Vagina (tissue), 2 donors: ENCODE results near the gene CENPC. TPM values are rescaled to one million over a fixed set of nuclear protein-coding genes. Genes with fewer than 3 reads are reported as not detected.

Experiments
- DNase-seq, 2 donors: peaks; one replicate each; pipeline ENCODE4 v3.0.0-alpha.2; 2017; ENCODE audit errors: extremely low spot score in 2 of 2
- H3K27ac ChIP-seq: fragments of 200-600 bp; sonication (generic); one replicate; pipeline ENCODE4 v1.5.1; 2019
- H3K27me3 ChIP-seq: fragments of 200-600 bp; sonication (generic); one replicate; pipeline ENCODE4 v1.5.1; 2019
- H3K36me3 ChIP-seq, 2 donors: fragments of 200-600 bp; sonication (generic); one replicate each; pipeline ENCODE4 v1.5.1; 2017 to 2019
- H3K4me1 ChIP-seq: fragments of 200-600 bp; sonication (generic); one replicate; pipeline ENCODE4 v1.5.1; 2019
- H3K4me3 ChIP-seq, 2 donors: fragments of 200-600 bp; sonication (generic); 1 replicate in 1 of 2; 2 replicates in 1 of 2; pipeline ENCODE4 v1.5.1; 2016 to 2019
- H3K9me3 ChIP-seq: fragments of 200-600 bp; sonication (generic); one replicate; pipeline ENCODE4 v1.5.1; 2019
- CTCF ChIP-seq, 3 experiments: fragments of 450-650 bp in 2 of 3; fragments of 200-600 bp in 1 of 3; sonication (generic) in 1 of 3; IDR thresholded peaks; one replicate each; pipeline ENCODE4 v1.5.1; 2017 to 2019; ENCODE audit warnings: antibody characterized with exemption in 3 of 3, mild to moderate bottlenecking in 2 of 3, moderate library complexity in 2 of 3
- POLR2A ChIP-seq, 2 donors: fragments of 450-650 bp; IDR thresholded peaks; one replicate each; pipeline ENCODE4 v1.6.1; 2017; ENCODE audit warnings: antibody characterized with exemption in 2 of 2, mild to moderate bottlenecking in 2 of 2, moderate library complexity in 2 of 2
- POLR2AphosphoS5 ChIP-seq, 2 donors: sonication (generic); formaldehyde crosslinking; IDR thresholded peaks; one replicate each; pipeline ENCODE4 v1.9.0; 2017; ENCODE audit warnings: antibody characterized with exemption in 2 of 2, mild to moderate bottlenecking in 2 of 2, low read depth in 1 of 2; ENCODE audit not compliant: insufficient read depth in 1 of 2
- intact Hi-C: fragments of 100-400 bp; cut with DNase I; formaldehyde crosslinking; loops from one replicate; pipeline ENCODE4 v1.15.1; 2023
- total RNA-seq: library from RNA; depleted of rRNA; stranded (reverse); fragments of >200 nt; gene quantifications from one replicate; pipeline ENCODE4 v1.2.3, GENCODE V29; 2016

CENPC gene
- total RNA-seq, 1 donor from 2014 or later: 24.6 TPM

- Histone ChIP-seq H3K36me3 (peaks cover 0 to 15% of the 10 kb centered on the region in 2 donors), H3K27me3 (no peaks in the 10 kb centered on the region), H3K4me3 (no peak overlapping the region), H3K27ac (no peak overlapping the region), H3K4me1 (no peaks in the 10 kb centered on the region), H3K9me3 (no peaks in the 10 kb centered on the region)
- intact Hi-C loops: no loop called here
- no peak for TF ChIP-seq CTCF (IDR thresholded peaks at IDR 0.05)
- no peak for TF ChIP-seq POLR2A (IDR thresholded peaks at IDR 0.05)
- no peak for TF ChIP-seq POLR2AphosphoS5 (IDR thresholded peaks at IDR 0.05; ENCODE audit: insufficient read depth in 1 of 2, low read depth in 1 of 2)
- DNase-seq: no peak
These were observed 78.6 kb downstream of the CENPC start for GRCh38 chr4:67466751-67467150.

DNA sequence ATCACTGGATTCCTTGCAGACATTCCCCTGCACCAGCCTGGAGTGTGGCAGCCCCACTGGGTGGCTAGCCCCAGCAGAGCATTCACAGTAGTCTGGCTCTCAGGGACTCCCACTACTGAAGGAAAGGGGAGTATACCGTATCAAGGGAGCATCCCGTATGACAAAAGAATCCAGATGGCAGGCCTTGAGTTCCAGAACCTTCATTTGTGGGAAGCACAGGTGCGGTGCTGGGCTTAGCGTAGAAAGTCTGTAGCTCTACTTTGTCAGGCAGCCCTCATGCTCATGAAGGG is 79.6 kb downstream of the CENPC start:
- TF ChIP-seq POLR2AphosphoS5 (IDR thresholded peaks at IDR 0.05; ENCODE audit: insufficient read depth in 1 of 2, low read depth in 1 of 2) (no peak), POLR2A (IDR thresholded peaks at IDR 0.05) (no peak), CTCF (IDR thresholded peaks at IDR 0.05) (no peak)
- no peak overlapping the region for H3K4me3 ChIP-seq
- DNase-seq: no peak
- H3K4me1 ChIP-seq: no peaks in the 10 kb centered on the region
- H3K9me3 ChIP-seq: no peaks in the 10 kb centered on the region
- intact Hi-C loops: no loop called here
- H3K36me3 ChIP-seq: peaks cover 0 to 11% of the 10 kb centered on the region in 2 donors
- no peak overlapping the region for H3K27ac ChIP-seq
- no peaks in the 10 kb centered on the region for H3K27me3 ChIP-seq

- H3K9me3 ChIP-seq: no peaks in the 10 kb centered on the region
- peaks cover 0 to 11% of the 10 kb centered on the region in 2 donors for H3K36me3 ChIP-seq
- no peak for DNase-seq
- TF ChIP-seq POLR2A (IDR thresholded peaks at IDR 0.05): no peak
- TF ChIP-seq POLR2AphosphoS5 (IDR thresholded peaks at IDR 0.05; ENCODE audit: insufficient read depth in 1 of 2, low read depth in 1 of 2): no peak
- no peak for TF ChIP-seq CTCF (IDR thresholded peaks at IDR 0.05)
- H3K27ac ChIP-seq: no peak overlapping the region
- no peak overlapping the region for H3K4me3 ChIP-seq
- H3K4me1 ChIP-seq: no peaks in the 10 kb centered on the region
- no peaks in the 10 kb centered on the region for H3K27me3 ChIP-seq
- intact Hi-C loops: no loop called here
These were observed 80.1 kb downstream of the CENPC start for GRCh38 chr4:67465032-67465762.

- intact Hi-C loops: no loop called here
These were observed 84.7 kb downstream of the CENPC start for GRCh38 chr4:67460574-67460973.

More at GRCh38 chr4:67460574-67460973, 84.7 kb downstream of the CENPC start:
- Histone ChIP-seq H3K27ac (no peak overlapping the region), H3K9me3 (no peaks in the 10 kb centered on the region), H3K27me3 (no peaks in the 10 kb centered on the region), H3K36me3 (no peaks in the 10 kb centered on the region), H3K4me1 (no peaks in the 10 kb centered on the region), H3K4me3 (no peak overlapping the region)
- no peak for TF ChIP-seq POLR2AphosphoS5 (IDR thresholded peaks at IDR 0.05; ENCODE audit: insufficient read depth in 1 of 2, low read depth in 1 of 2)
- TF ChIP-seq POLR2A (IDR thresholded peaks at IDR 0.05): no peak
- TF ChIP-seq CTCF (IDR thresholded peaks at IDR 0.05): no peak
- no peak for DNase-seq
